Caco-2 (cell line): Measurements from ENCODE around the gene TXNDC12. TPM values are rescaled to one million over a fixed set of nuclear protein-coding genes. Genes with fewer than 3 reads are reported as not detected.

Experiments used
- BruUV-seq: library from RNA; stranded (reverse); fragments of 400-500 nt; replicated peaks from 2 replicates; lab custom pipeline; 2021; lab: Mats Ljungman, UMichigan
- CTCF ChIA-PET: fragments of 300-600 bp; sonication (Branson Sonifier 250); formaldehyde crosslinking; loops from one replicate; lab custom pipeline; 2022; ENCODE audit warnings: antibody characterized with exemption; lab: Charles Lee
- POLR2A ChIA-PET: fragments of 300-600 bp; sonication (Branson Sonifier 250); formaldehyde crosslinking; loops from one replicate; lab custom pipeline; 2022; ENCODE audit warnings: antibody characterized with exemption; lab: Charles Lee
- DNase-seq, 2 experiments: peaks; one replicate each; pipeline versions ENCODE4 v3.0.0 to v3.0.0-alpha.2; 2020 to 2022
- H3K27me3 ChIP-seq: replicated peaks from 2 replicates; pipeline ENCODE4 v1.6.0; 2011; ENCODE audit warnings: low read length; ENCODE audit not compliant: control insufficient read depth, insufficient read depth
- H3K36me3 ChIP-seq: 2 replicates; pipeline ENCODE4 v1.5.1; 2011; ENCODE audit warnings: low read length; ENCODE audit not compliant: control insufficient read depth, insufficient read depth
- H3K4me1 ChIP-seq: fragments of 250-450 bp; sonication (Bioruptor Pico); 2 replicates; pipeline ENCODE4 v1.5.1; 2020; ENCODE audit warnings: mild to moderate bottlenecking
- H3K4me3 ChIP-seq: 2 replicates; pipeline ENCODE4 v1.5.1; 2011; ENCODE audit warnings: low read depth, mild to moderate bottlenecking, control low read depth, low read length
- H3K9me3 ChIP-seq: fragments of 250-450 bp; sonication (Bioruptor Pico); 2 replicates; pipeline ENCODE4 v1.5.1; 2020; ENCODE audit warnings: mild to moderate bottlenecking, moderate library complexity
- H3K27ac Mint-ChIP-seq: one replicate; pipeline ENCODE4 v1.8.0; 2022; ENCODE audit warnings: mixed read lengths; ENCODE audit not compliant: unreplicated experiment
- H3K27me3 Mint-ChIP-seq: one replicate; pipeline ENCODE4 v1.8.0; 2022; ENCODE audit warnings: mixed read lengths; ENCODE audit not compliant: insufficient read depth, unreplicated experiment
- H3K36me3 Mint-ChIP-seq: one replicate; pipeline ENCODE4 v1.8.0; 2022; ENCODE audit warnings: mild to moderate bottlenecking, mixed read lengths; ENCODE audit not compliant: insufficient read depth, unreplicated experiment
- H3K4me1 Mint-ChIP-seq: one replicate; pipeline ENCODE4 v1.8.0; 2022; ENCODE audit warnings: low read depth, mixed read lengths; ENCODE audit not compliant: unreplicated experiment
- H3K4me3 Mint-ChIP-seq: one replicate; pipeline ENCODE4 v1.8.0; 2022; ENCODE audit warnings: mild to moderate bottlenecking, moderate library complexity, mixed read lengths; ENCODE audit not compliant: unreplicated experiment
- H3K9me3 Mint-ChIP-seq: one replicate; pipeline ENCODE4 v1.8.0; 2022; ENCODE audit warnings: mixed read lengths; ENCODE audit not compliant: unreplicated experiment
- intact Hi-C: fragments of 100-400 bp; cut with micrococcal nuclease; formaldehyde crosslinking; loops from one replicate; pipeline ENCODE4 v1.10.0; 2022; ENCODE audit not compliant: unreplicated experiment
- total RNA-seq: library from RNA; stranded (reverse); gene quantifications from 2 replicates; pipeline ENCODE4 v1.2.3, GENCODE V29; 2022
- TF ChIP-seq, protein P1 (sequence below), 2 experiments: fragments of 200-600 bp in 1 of 2; IDR thresholded peaks; 1 replicate in 1 of 2; 2 replicates in 1 of 2; pipeline versions ENCODE4 v1.5.1 to v1.8.0; 2011 to 2022; ENCODE audit warnings: antibody characterized with exemption in 1 of 2, control low read depth in 1 of 2, inconsistent platforms in 1 of 2, low read depth in 1 of 2, low read length in 1 of 2, mild to moderate bottlenecking in 1 of 2, moderate library complexity in 1 of 2; ENCODE audit not compliant: insufficient read depth in 1 of 2, severe bottlenecking in 1 of 2, unreplicated experiment in 1 of 2

The TXNDC12 gene
- total RNA-seq, 1 experiment from 2014 or later, result 61.1 TPM

DNA sequence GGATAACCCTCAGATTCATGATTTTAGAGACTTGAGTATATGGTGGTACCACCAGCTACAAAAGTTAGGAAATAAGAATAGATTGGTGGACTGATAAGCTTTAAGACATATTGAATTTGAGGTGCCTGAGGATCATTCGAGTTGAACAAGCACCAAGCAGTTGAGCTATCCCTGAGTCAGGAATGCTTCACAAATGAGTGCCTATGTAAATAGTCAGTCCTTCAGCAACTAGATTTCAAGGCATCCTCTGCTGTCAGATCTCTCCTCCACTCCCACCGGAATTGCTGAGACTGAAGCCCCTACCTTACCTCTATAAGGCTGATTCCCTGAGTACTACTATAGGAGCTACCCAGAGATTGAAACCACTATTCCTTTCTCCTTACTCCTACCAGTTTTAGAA, 8.2 kb upstream of the TXNDC12 start:
- H3K4me1 ChIP-seq, result peaks cover 9% of the 10 kb centered on the region; the same call in 1 of the 2 replicates
- H3K27me3 ChIP-seq, result no peaks in the 10 kb centered on the region
- H3K27ac Mint-ChIP-seq, result no peak overlapping the region
- CTCF ChIA-PET, result no interaction called here
- no peaks in the 10 kb centered on the region for H3K27me3 Mint-ChIP-seq
- no peak overlapping the region for H3K4me3 Mint-ChIP-seq
- POLR2A ChIA-PET, result no interaction called here
- H3K36me3 ChIP-seq, result no peaks in the 10 kb centered on the region; the same call in 1 of the 2 replicates
- TF ChIP-seq, protein P1, sequence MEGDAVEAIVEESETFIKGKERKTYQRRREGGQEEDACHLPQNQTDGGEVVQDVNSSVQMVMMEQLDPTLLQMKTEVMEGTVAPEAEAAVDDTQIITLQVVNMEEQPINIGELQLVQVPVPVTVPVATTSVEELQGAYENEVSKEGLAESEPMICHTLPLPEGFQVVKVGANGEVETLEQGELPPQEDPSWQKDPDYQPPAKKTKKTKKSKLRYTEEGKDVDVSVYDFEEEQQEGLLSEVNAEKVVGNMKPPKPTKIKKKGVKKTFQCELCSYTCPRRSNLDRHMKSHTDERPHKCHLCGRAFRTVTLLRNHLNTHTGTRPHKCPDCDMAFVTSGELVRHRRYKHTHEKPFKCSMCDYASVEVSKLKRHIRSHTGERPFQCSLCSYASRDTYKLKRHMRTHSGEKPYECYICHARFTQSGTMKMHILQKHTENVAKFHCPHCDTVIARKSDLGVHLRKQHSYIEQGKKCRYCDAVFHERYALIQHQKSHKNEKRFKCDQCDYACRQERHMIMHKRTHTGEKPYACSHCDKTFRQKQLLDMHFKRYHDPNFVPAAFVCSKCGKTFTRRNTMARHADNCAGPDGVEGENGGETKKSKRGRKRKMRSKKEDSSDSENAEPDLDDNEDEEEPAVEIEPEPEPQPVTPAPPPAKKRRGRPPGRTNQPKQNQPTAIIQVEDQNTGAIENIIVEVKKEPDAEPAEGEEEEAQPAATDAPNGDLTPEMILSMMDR (IDR thresholded peaks at IDR 0.05; ENCODE audit: insufficient read depth in 1 of 2, low read depth in 1 of 2, low read length in 1 of 2, severe bottlenecking in 1 of 2, unreplicated experiment in 1 of 2), result no peak
- H3K4me3 ChIP-seq, result no peak overlapping the region
- H3K9me3 ChIP-seq, result no peaks in the 10 kb centered on the region
- peaks cover 68% of the 10 kb centered on the region for H3K36me3 Mint-ChIP-seq
- no TSS peak for BruUV-seq
- no peak for DNase-seq
- peaks cover 12% of the 10 kb centered on the region for H3K4me1 Mint-ChIP-seq
- H3K9me3 Mint-ChIP-seq, result no peaks in the 10 kb centered on the region
- intact Hi-C loops, result no loop called here

DNA sequence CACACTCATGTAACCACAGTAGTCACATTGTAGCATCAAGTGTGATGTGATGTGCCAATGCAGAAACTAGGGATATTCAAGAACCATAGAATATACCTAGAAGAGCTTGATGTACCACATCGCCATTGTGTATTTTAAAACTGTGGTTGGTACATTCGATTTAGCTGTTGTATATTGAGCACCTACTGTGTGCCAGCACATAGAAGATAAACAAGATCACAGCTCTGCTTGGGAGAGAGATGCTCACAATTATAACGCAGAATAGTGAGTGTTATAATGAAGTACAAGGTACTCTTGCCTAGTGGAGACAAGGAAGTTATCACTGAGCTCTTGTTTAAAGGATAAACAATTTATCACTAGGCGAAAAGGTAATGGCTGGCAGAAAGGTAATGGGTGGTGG, 5.8 kb upstream of the TXNDC12 start:
- Histone ChIP-seq H3K4me3 (no peak overlapping the region), H3K27me3 (no peaks in the 10 kb centered on the region), H3K9me3 (no peaks in the 10 kb centered on the region), H3K36me3 (no peaks in the 10 kb centered on the region; the same call in 1 of the 2 replicates), H3K4me1 (peaks cover 16% of the 10 kb centered on the region; the same call in 1 of the 2 replicates)
- Mint-ChIP-seq H3K4me1 (peaks cover 21% of the 10 kb centered on the region), H3K9me3 (no peaks in the 10 kb centered on the region), H3K4me3 (no peak overlapping the region), H3K27me3 (no peaks in the 10 kb centered on the region), H3K27ac (no peak overlapping the region), H3K36me3 (peaks cover 71% of the 10 kb centered on the region)
- ChIA-PET CTCF (no interaction called here), POLR2A (no interaction called here)
- BruUV-seq, result no TSS peak
- no peak for DNase-seq
- TF ChIP-seq, protein P1 (IDR thresholded peaks at IDR 0.05; ENCODE audit: insufficient read depth in 1 of 2, low read depth in 1 of 2, low read length in 1 of 2, severe bottlenecking in 1 of 2, unreplicated experiment in 1 of 2), result no peak
- intact Hi-C loops, result no loop called here

DNA sequence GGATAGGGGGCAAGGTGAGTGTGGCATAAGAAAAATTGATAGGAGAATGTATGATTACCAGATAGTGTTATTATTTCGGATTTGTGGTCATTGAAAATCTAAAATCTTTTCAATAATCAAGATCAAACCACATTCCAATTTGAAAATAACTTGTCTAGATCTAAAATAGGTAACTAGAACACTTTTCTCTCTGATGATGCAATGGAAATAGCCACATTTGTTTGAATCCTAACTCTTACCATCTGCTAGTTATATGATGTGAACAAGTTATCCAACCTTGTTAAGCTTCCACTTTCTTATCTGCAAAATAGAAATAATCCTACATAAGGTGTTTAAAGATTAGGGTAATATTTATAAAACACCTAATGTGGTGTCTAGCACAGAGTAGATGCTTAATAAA, 4.9 kb upstream of the TXNDC12 start:
- Histone ChIP-seq H3K9me3 (no peaks in the 10 kb centered on the region), H3K27me3 (no peaks in the 10 kb centered on the region), H3K4me3 (no peak overlapping the region), H3K36me3 (no peaks in the 10 kb centered on the region; the same call in 1 of the 2 replicates), H3K4me1 (peaks cover 16% of the 10 kb centered on the region; the same call in 1 of the 2 replicates)
- Mint-ChIP-seq H3K4me3 (no peak overlapping the region), H3K9me3 (no peaks in the 10 kb centered on the region), H3K4me1 (peaks cover 21% of the 10 kb centered on the region), H3K27ac (no peak overlapping the region), H3K36me3 (peaks cover 70% of the 10 kb centered on the region), H3K27me3 (no peaks in the 10 kb centered on the region)
- no peak for DNase-seq
- TF ChIP-seq, protein P1 (IDR thresholded peaks at IDR 0.05; ENCODE audit: insufficient read depth in 1 of 2, low read depth in 1 of 2, low read length in 1 of 2, severe bottlenecking in 1 of 2, unreplicated experiment in 1 of 2), result no peak
- CTCF ChIA-PET, result no interaction called here
- POLR2A ChIA-PET, result no interaction called here
- intact Hi-C loops, result loop anchor here (5.0 kb wide), 1 partner anchor 53 kb away; no protein-coding TSS in a partner anchor
- no TSS peak for BruUV-seq
